BE2C (cell line): ENCODE data around the gene SLC25A44. TPM values are rescaled to one million over a fixed set of nuclear protein-coding genes. Genes with fewer than 3 reads are reported as not detected.
A peak's percentile ranks its signal among the peaks of the same experiment; 100 is the strongest.

Experiments used
- DNase-seq: peaks from one replicate; pipeline ENCODE4 v3.0.0-alpha.2; 2020
- H3K27me3 ChIP-seq: fragments of 250-450 bp; sonication (Bioruptor Pico); 2 replicates; pipeline ENCODE4 v1.5.1; 2020; ENCODE audit warnings: mild to moderate bottlenecking
- H3K36me3 ChIP-seq: fragments of 250-450 bp; sonication (Bioruptor Pico); 2 replicates; pipeline ENCODE4 v1.5.1; 2020; ENCODE audit warnings: mild to moderate bottlenecking
- H3K4me1 ChIP-seq: fragments of 250-450 bp; sonication (Bioruptor Pico); 2 replicates; pipeline ENCODE4 v1.5.1; 2020
- H3K4me3 ChIP-seq: 2 replicates; pipeline ENCODE4 v1.5.1; 2011; ENCODE audit warnings: low read depth, low read length
- H3K9me3 ChIP-seq: fragments of 250-450 bp; sonication (Bioruptor Pico); 2 replicates; pipeline ENCODE4 v1.5.1; 2020
- polyA plus RNA-seq: library from polyadenylated mRNA; unstranded; fragments of >200 nt; gene quantifications from one replicate; pipeline ENCODE4 v1.2.1, GENCODE V29; 2012; ENCODE audit warnings: low read depth, missing spikeins; ENCODE audit not compliant: insufficient read length, insufficient read depth
- TF ChIP-seq, protein P1 (sequence below): IDR thresholded peaks from 2 replicates; pipeline ENCODE4 v1.5.1; 2012; ENCODE audit warnings: mild to moderate bottlenecking, low read depth, low read length

SLC25A44 gene, protein sequence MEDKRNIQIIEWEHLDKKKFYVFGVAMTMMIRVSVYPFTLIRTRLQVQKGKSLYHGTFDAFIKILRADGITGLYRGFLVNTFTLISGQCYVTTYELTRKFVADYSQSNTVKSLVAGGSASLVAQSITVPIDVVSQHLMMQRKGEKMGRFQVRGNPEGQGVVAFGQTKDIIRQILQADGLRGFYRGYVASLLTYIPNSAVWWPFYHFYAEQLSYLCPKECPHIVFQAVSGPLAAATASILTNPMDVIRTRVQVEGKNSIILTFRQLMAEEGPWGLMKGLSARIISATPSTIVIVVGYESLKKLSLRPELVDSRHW
- 47.2 TPM for polyA plus RNA-seq

DNA sequence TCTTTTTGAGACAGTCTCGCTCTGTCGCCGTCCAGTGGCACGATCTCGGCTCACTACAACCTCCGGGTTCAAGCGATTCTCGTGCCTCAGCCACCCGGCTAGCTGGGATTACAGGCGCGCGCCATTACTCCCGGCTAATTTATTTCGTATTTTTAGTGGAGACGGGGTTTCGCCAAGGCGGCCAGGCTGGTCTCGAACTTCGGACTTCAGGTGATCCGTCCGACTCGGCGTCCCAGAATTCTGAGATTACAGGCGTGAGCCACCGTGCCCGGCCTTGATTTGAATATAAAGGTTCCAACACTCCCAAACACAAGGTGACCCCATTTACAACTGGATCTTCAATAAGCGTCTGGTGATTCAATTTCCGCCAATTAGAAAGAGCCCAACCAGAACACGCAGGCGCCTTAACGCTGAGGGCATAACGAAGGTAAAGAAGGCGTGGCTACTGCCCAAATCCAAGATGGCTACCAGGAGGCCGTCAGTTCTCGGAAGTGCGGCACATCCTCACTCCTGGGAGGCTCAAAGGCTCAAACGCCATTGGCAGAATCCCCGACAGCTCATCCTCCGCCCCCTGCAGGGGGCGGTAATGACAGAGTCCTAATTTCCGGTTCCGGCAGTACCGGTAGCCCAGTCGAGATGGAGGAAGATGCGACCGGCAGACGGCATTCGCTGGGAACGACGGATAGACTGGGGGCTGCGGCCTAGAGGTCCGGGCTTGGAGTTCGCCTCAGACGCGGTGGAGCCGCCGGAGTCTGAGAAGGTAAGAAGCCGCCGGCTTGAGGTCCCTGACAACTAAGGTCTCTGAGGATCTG lies at the start of gene SLC25A44:
Gene SLC25A44, plus strand, starts transcription at position 617 of the 812 bp plus-strand sequence. CDS start 5,744 bp downstream, outside the sequence.
- Histone ChIP-seq H3K4me3 (peak within 1 kb of the TSS; percentile 92), H3K4me1 (no peaks in the 10 kb centered on the region), H3K36me3 (peaks cover 7% of the 10 kb centered on the region), H3K27me3 (no peaks in the 10 kb centered on the region), H3K9me3 (no peaks in the 10 kb centered on the region)
- TF ChIP-seq, protein P1, sequence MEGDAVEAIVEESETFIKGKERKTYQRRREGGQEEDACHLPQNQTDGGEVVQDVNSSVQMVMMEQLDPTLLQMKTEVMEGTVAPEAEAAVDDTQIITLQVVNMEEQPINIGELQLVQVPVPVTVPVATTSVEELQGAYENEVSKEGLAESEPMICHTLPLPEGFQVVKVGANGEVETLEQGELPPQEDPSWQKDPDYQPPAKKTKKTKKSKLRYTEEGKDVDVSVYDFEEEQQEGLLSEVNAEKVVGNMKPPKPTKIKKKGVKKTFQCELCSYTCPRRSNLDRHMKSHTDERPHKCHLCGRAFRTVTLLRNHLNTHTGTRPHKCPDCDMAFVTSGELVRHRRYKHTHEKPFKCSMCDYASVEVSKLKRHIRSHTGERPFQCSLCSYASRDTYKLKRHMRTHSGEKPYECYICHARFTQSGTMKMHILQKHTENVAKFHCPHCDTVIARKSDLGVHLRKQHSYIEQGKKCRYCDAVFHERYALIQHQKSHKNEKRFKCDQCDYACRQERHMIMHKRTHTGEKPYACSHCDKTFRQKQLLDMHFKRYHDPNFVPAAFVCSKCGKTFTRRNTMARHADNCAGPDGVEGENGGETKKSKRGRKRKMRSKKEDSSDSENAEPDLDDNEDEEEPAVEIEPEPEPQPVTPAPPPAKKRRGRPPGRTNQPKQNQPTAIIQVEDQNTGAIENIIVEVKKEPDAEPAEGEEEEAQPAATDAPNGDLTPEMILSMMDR: peak; percentile 52
- DNase-seq: peak; percentile 97

DNA sequence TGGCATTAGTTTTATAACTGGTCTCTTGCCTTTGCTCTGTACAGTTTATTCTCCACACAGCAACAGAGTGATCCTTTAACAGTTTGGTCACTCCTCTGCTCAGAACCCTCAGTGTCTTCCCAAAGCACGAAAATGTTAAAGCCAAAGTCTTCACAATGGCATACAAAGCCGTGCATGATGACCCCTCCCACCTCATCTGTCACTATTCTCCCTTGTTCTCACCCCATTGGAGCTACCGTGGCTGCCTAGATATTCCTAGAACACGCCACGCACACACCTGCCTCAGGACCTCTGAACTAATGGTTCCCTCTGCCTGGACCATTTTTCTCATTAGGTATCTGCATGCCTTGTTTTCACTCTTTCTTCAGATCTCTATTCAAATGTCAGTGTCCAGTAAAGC lies 49.2 kb upstream of the SLC25A44 start:
- H3K9me3 ChIP-seq: no peaks in the 10 kb centered on the region
- no peak overlapping the region for H3K4me3 ChIP-seq
- no peaks in the 10 kb centered on the region for H3K36me3 ChIP-seq
- no peaks in the 10 kb centered on the region for H3K27me3 ChIP-seq
- peaks cover 7% of the 10 kb centered on the region for H3K4me1 ChIP-seq
- TF ChIP-seq, protein P1: no peak
- DNase-seq: no peak

DNA sequence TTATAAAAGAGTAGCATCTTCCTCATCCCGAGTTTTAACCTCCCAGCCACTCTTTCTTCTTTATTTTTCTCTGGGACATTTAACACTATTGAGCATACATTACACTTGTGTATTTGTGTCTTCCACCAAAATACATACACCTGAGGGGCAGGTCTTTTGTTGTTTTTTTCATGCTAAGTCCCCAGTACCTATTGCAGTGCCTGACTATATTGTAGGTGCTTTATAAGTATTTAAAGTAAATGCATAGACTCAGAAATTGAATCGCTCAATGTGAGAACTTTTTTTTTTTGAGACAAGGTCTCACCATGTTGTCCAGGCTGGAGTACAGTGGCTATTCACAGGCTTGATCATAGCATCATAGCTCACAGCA lies 48.3 kb upstream of the SLC25A44 start:
- Histone ChIP-seq H3K9me3 (no peaks in the 10 kb centered on the region), H3K4me3 (no peak overlapping the region), H3K4me1 (peaks cover 7% of the 10 kb centered on the region), H3K27me3 (no peaks in the 10 kb centered on the region), H3K36me3 (no peaks in the 10 kb centered on the region)
- no peak for DNase-seq
- TF ChIP-seq, protein P1: no peak

DNA sequence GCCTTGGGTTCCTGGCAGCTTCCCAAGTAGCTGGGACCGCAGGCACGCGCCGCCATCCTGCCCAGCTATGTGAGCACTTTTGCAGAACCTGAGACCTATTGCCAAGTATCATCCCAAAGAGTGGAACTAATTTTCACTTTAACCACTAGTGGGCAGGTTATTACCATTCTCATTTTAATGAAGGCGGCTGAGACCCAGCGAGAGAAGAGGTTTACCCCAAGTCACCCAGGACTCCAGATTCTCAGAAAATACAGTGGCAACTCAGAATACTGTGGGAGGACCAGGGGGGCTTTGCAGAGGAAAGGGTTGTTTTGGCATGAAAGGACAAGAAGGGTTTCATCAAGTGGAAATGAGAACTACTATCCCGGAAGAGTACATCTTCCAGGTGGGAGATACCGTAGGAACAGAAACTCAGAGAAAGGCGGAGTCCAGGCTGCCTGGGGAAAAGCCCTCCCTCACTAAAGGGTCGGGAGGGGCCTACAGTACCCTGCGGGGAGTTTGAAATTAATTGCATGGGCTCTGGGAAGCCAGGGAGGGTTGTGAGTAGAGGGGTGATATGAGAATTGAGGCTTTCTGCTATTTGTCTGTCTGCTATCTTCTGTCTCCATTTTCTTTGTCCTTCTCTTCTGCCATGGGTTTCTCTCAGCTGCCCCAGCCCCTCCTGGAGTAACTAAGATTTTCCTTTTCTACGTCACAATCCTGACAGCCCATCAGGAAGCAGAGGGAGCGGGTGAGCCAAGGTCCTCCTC lies 47.7 kb upstream of the SLC25A44 start:
- DNase-seq: peak; percentile 82
- H3K4me3 ChIP-seq: peak overlapping the region; percentile 4
- TF ChIP-seq, protein P1: peak; percentile 80
- H3K27me3 ChIP-seq: no peaks in the 10 kb centered on the region
- H3K4me1 ChIP-seq: peaks cover 7% of the 10 kb centered on the region
- no peaks in the 10 kb centered on the region for H3K36me3 ChIP-seq
- H3K9me3 ChIP-seq: no peaks in the 10 kb centered on the region

DNA sequence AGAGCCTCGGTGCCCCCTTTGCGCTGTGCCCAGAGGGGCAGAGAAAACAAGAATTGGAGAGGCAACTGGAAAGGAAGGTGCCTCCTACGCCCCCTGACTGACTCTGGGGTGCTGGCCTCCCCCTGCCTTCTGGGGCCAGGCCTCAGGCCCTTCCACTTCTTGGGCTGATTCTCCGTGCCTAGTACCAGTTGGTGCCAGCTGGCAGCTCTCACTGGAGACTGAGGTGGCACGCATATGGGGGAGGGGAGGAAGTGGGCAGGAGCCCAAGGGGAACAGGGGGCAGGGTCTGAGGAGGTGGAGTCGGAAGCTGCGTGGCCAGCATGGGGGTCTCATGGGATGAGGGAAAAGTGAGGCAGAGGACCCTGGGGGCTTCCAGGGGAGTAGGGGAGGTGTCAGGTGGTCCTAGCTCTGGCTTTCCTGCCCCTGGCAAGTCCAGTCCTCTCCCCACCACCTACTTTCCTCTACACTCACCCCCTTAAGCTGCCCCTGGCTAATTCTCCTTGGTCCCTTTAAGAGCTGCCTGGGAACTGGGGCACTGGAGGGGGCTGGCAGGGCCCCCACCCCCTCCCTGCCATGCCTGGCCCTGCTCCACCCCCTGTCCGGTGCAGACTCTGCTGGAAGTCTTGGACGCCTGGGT lies 47.0 kb upstream of the SLC25A44 start:
- Histone ChIP-seq H3K27me3 (no peaks in the 10 kb centered on the region), H3K9me3 (no peaks in the 10 kb centered on the region), H3K36me3 (no peaks in the 10 kb centered on the region), H3K4me3 (no peak overlapping the region), H3K4me1 (peaks cover 7% of the 10 kb centered on the region)
- DNase-seq: no peak
- TF ChIP-seq, protein P1: no peak
